ENCODE measurements around the gene GLT1D1. TPM values are rescaled to one million over a fixed set of nuclear protein-coding genes. Genes with fewer than 3 reads are reported as not detected.

GLT1D1 gene
- total RNA-seq, 4 donors from 2014 or later: not detected

DNA sequence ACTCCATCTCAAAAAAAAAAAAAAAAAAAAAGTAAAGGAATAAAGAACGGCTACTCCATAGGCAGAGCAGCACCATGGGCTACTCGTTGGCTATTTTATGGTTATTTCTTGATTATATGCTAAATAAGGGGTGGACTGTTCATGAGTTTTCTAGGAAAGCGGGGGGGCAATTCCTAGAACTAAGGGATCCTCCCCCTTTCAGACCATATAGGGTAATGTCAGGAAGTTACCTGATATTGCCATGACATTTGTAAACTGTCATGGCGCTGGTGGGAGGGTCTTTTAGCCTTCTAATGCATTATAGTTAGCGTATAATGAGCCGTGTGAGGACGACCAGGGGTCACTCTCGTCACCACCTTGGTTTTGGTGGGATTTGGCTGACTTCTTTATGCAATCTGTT is 142.3 kb downstream of the GLT1D1 start:
- no peaks in the 10 kb centered on the region for H3K36me3 ChIP-seq
- H3K27me3 ChIP-seq: no peaks in the 10 kb centered on the region
- no peak for DNase-seq
- no peak overlapping the region for H3K27ac ChIP-seq
- no peak overlapping the region for H3K4me3 ChIP-seq
- H3K9me3 ChIP-seq: peaks cover 0 to 5% (median 0%) of the 10 kb centered on the region in 4 donors
- no peaks in the 10 kb centered on the region for H3K4me1 ChIP-seq
- TF ChIP-seq, protein P1, sequence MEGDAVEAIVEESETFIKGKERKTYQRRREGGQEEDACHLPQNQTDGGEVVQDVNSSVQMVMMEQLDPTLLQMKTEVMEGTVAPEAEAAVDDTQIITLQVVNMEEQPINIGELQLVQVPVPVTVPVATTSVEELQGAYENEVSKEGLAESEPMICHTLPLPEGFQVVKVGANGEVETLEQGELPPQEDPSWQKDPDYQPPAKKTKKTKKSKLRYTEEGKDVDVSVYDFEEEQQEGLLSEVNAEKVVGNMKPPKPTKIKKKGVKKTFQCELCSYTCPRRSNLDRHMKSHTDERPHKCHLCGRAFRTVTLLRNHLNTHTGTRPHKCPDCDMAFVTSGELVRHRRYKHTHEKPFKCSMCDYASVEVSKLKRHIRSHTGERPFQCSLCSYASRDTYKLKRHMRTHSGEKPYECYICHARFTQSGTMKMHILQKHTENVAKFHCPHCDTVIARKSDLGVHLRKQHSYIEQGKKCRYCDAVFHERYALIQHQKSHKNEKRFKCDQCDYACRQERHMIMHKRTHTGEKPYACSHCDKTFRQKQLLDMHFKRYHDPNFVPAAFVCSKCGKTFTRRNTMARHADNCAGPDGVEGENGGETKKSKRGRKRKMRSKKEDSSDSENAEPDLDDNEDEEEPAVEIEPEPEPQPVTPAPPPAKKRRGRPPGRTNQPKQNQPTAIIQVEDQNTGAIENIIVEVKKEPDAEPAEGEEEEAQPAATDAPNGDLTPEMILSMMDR (IDR thresholded peaks at IDR 0.05): no peak
- no peak for TF ChIP-seq POLR2A (IDR thresholded peaks at IDR 0.05)

DNA sequence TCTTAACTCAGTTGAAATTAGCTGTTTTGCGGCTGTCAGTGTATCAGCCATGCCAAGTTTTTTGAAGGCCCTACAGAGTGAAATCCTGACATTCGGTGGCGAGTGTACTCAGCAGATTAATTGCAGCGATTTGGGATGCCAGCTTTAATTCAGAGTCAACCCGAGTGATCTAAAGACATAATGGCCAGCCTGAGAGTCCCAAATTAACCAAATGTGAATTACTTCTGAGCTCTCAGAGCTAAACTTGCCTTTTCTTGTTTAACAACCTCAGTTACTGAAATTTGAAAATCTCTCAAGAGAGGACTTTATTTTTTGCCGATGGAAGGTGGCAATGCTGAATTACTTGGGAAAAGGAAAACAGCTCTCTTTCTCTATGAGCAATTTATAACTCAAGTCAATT is 148.5 kb downstream of the GLT1D1 start:
- peaks cover 0 to 5% (median 0%) of the 10 kb centered on the region in 4 donors for H3K9me3 ChIP-seq
- no peak overlapping the region for H3K4me3 ChIP-seq
- H3K36me3 ChIP-seq: no peaks in the 10 kb centered on the region
- DNase-seq: no peak
- no peaks in the 10 kb centered on the region for H3K27me3 ChIP-seq
- TF ChIP-seq, protein P1 (IDR thresholded peaks at IDR 0.05): no peak
- no peak for TF ChIP-seq POLR2A (IDR thresholded peaks at IDR 0.05)
- H3K4me1 ChIP-seq: no peaks in the 10 kb centered on the region
- no peak overlapping the region for H3K27ac ChIP-seq

GRCh38 chr12:129002427-129002826 is 149.1 kb downstream of the GLT1D1 start:
- DNase-seq: no peak
- TF ChIP-seq, protein P1 (IDR thresholded peaks at IDR 0.05): no peak
- no peak for TF ChIP-seq POLR2A (IDR thresholded peaks at IDR 0.05)
- Histone ChIP-seq H3K9me3 (peaks cover 0 to 5% (median 0%) of the 10 kb centered on the region in 4 donors), H3K36me3 (no peaks in the 10 kb centered on the region), H3K4me3 (no peak overlapping the region), H3K27me3 (no peaks in the 10 kb centered on the region), H3K27ac (no peak overlapping the region), H3K4me1 (no peaks in the 10 kb centered on the region)

DNA sequence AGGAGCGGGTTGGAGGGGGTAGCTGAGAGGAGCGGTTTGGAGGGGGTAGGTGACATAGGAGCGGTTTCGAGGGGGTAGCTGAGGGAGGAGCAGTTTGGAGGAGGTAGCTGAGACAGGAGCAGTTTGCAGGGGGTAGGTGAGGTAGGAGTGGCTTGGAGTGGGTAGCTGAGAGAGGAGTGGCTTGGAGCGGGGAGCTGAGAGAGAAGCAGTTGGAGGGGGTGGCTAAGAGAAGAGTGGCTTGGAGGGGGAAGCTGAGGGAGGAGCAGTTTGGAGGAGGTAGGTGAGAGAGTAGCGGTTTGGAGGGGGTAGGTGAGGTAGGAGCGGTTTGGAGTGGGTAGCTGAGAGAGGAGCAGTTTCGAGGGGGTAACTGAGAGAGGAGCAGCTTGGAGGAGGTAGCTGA is 152.1 kb downstream of the GLT1D1 start:
- no peak for DNase-seq
- Histone ChIP-seq H3K4me3 (no peak overlapping the region), H3K27ac (no peak overlapping the region), H3K4me1 (no peaks in the 10 kb centered on the region), H3K9me3 (no peaks in the 10 kb centered on the region), H3K36me3 (no peaks in the 10 kb centered on the region), H3K27me3 (no peaks in the 10 kb centered on the region)
- TF ChIP-seq, protein P1 (IDR thresholded peaks at IDR 0.05): no peak
- TF ChIP-seq POLR2A (IDR thresholded peaks at IDR 0.05): no peak

- no peaks in the 10 kb centered on the region for H3K27me3 ChIP-seq
- no peaks in the 10 kb centered on the region for H3K36me3 ChIP-seq
- no peak for TF ChIP-seq POLR2A (IDR thresholded peaks at IDR 0.05)
- TF ChIP-seq, protein P1 (IDR thresholded peaks at IDR 0.05): no peak
- no peak for DNase-seq
- no peaks in the 10 kb centered on the region for H3K9me3 ChIP-seq
- no peak overlapping the region for H3K27ac ChIP-seq
- H3K4me1 ChIP-seq: no peaks in the 10 kb centered on the region
- no peak overlapping the region for H3K4me3 ChIP-seq
Observed at GRCh38 chr12:129005829-129006228, 152.6 kb downstream of the GLT1D1 start.

Data from Peyer's patch (tissue), 4 donors.